ENCODE results near the gene TRAPPC4.
"Not testable (repeated sequence)": the region's sequence is repeated elsewhere in the genome, so short reads cannot be mapped to it uniquely, and the experiment has no call there.

TRAPPC4 gene

GRCh38 chr11:119030329-119031047, 11.9 kb downstream of the TRAPPC4 start, which contains the start of gene SLC37A4:
TSS of gene SLC37A4 (minus strand) at chr11:119030877.
- peak; percentile 98 to 99 (median 99) for DNase-seq
- H3K27me3 ChIP-seq (replicated peaks; ENCODE audit: control insufficient read depth, insufficient read depth, low read length, poor library complexity, severe bottlenecking), result no peaks in the 10 kb centered on the region
- peak within 1 kb of the TSS; percentile 85 for H3K27ac ChIP-seq (ENCODE audit: insufficient read depth, low read length, poor library complexity, severe bottlenecking)
- H3K9me3 ChIP-seq (ENCODE audit: control insufficient read depth, low read length), result no peaks in the 10 kb centered on the region
- H3K36me3 ChIP-seq (ENCODE audit: control insufficient read depth, insufficient read depth, low read length), result peaks cover 9% of the 10 kb centered on the region
- H3K4me1 ChIP-seq (ENCODE audit: control insufficient read depth, insufficient read depth, low read length, poor library complexity, severe bottlenecking), result peaks cover 18% of the 10 kb centered on the region
- peak within 1 kb of the TSS; percentile 79 for H3K4me3 ChIP-seq (ENCODE audit: insufficient read depth, low read depth, low read length, poor library complexity, severe bottlenecking)

DNA sequence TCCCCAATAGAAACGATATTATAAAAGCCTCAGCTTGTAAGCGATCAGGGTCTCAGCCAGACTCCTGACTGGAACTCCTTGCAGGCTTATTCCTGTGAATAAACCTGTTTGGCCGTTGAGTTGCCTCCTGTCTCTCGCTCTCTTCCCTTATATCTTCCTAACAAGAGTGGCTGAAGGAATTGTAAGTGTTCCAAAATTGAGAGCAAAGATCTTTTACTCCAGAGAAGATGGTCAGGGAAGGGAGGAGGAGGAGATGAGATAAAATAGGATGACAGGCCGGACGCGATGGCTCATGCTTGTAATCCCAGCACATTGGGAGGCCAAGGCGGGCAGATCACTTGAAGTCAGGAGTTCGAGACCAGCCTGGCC, 13.3 kb downstream of the TRAPPC4 start:
- no peak for DNase-seq
- Histone ChIP-seq H3K27ac (ENCODE audit: insufficient read depth, low read length, poor library complexity, severe bottlenecking) (no peak overlapping the region), H3K4me3 (ENCODE audit: insufficient read depth, low read depth, low read length, poor library complexity, severe bottlenecking) (no peak overlapping the region), H3K9me3 (ENCODE audit: control insufficient read depth, low read length) (no peaks in the 10 kb centered on the region), H3K27me3 (replicated peaks; ENCODE audit: control insufficient read depth, insufficient read depth, low read length, poor library complexity, severe bottlenecking) (no peaks in the 10 kb centered on the region), H3K36me3 (ENCODE audit: control insufficient read depth, insufficient read depth, low read length) (no peaks in the 10 kb centered on the region), H3K4me1 (ENCODE audit: control insufficient read depth, insufficient read depth, low read length, poor library complexity, severe bottlenecking) (peaks cover 18% of the 10 kb centered on the region)

DNA sequence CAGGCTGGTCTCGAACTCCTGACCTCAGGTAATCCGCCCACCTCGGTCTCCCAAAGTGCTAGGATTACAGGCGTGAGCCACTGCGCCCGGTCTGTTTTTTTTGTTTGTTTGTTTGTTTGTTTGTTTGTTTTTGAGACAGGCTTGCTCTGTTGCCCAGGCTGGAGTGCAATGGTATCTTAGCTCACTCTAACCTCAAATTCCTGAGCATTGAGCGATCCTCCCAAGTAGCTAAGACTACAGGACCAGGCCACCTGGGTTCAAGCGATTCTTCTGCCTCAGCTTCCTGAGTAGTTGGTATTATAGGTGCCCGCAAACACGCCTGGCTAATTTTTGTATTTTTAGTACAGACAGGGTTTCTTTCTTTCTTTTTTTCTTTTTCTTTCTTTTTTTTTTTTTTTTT, 14.9 kb downstream of the TRAPPC4 start:
- H3K27ac ChIP-seq (ENCODE audit: insufficient read depth, low read length, poor library complexity, severe bottlenecking); H3K4me3 ChIP-seq (ENCODE audit: insufficient read depth, low read depth, low read length, poor library complexity, severe bottlenecking); H3K27me3 ChIP-seq (replicated peaks; ENCODE audit: control insufficient read depth, insufficient read depth, low read length, poor library complexity, severe bottlenecking); DNase-seq; H3K36me3 ChIP-seq (ENCODE audit: control insufficient read depth, insufficient read depth, low read length); H3K9me3 ChIP-seq (ENCODE audit: control insufficient read depth, low read length): not testable (repeated sequence)
- peaks cover 18% of the 10 kb centered on the region for H3K4me1 ChIP-seq (ENCODE audit: control insufficient read depth, insufficient read depth, low read length, poor library complexity, severe bottlenecking)

GRCh38 chr11:119034813-119035212, 16.2 kb downstream of the TRAPPC4 start:
- H3K9me3 ChIP-seq (ENCODE audit: control insufficient read depth, low read length), result no peaks in the 10 kb centered on the region
- no peak overlapping the region for H3K4me3 ChIP-seq (ENCODE audit: insufficient read depth, low read depth, low read length, poor library complexity, severe bottlenecking)
- no peaks in the 10 kb centered on the region for H3K36me3 ChIP-seq (ENCODE audit: control insufficient read depth, insufficient read depth, low read length)
- H3K27me3 ChIP-seq (replicated peaks; ENCODE audit: control insufficient read depth, insufficient read depth, low read length, poor library complexity, severe bottlenecking), result no peaks in the 10 kb centered on the region
- no peak overlapping the region for H3K27ac ChIP-seq (ENCODE audit: insufficient read depth, low read length, poor library complexity, severe bottlenecking)
- DNase-seq, result no peak
- peaks cover 4% of the 10 kb centered on the region for H3K4me1 ChIP-seq (ENCODE audit: control insufficient read depth, insufficient read depth, low read length, poor library complexity, severe bottlenecking)

- H3K36me3 ChIP-seq (ENCODE audit: control insufficient read depth, insufficient read depth, low read length), result no peaks in the 10 kb centered on the region
- H3K4me3 ChIP-seq (ENCODE audit: insufficient read depth, low read depth, low read length, poor library complexity, severe bottlenecking), result no peak overlapping the region
- DNase-seq, result no peak
- no peak overlapping the region for H3K27ac ChIP-seq (ENCODE audit: insufficient read depth, low read length, poor library complexity, severe bottlenecking)
- H3K9me3 ChIP-seq (ENCODE audit: control insufficient read depth, low read length), result no peaks in the 10 kb centered on the region
- H3K27me3 ChIP-seq (replicated peaks; ENCODE audit: control insufficient read depth, insufficient read depth, low read length, poor library complexity, severe bottlenecking), result no peaks in the 10 kb centered on the region
- no peaks in the 10 kb centered on the region for H3K4me1 ChIP-seq (ENCODE audit: control insufficient read depth, insufficient read depth, low read length, poor library complexity, severe bottlenecking)
Observed at GRCh38 chr11:119038884-119039283, 20.3 kb downstream of the TRAPPC4 start.

- not testable (repeated sequence) for H3K4me3 ChIP-seq (ENCODE audit: insufficient read depth, low read depth, low read length, poor library complexity, severe bottlenecking); H3K27me3 ChIP-seq (replicated peaks; ENCODE audit: control insufficient read depth, insufficient read depth, low read length, poor library complexity, severe bottlenecking); H3K9me3 ChIP-seq (ENCODE audit: control insufficient read depth, low read length); H3K27ac ChIP-seq (ENCODE audit: insufficient read depth, low read length, poor library complexity, severe bottlenecking); H3K36me3 ChIP-seq (ENCODE audit: control insufficient read depth, insufficient read depth, low read length); DNase-seq; H3K4me1 ChIP-seq (ENCODE audit: control insufficient read depth, insufficient read depth, low read length, poor library complexity, severe bottlenecking)
Observed at GRCh38 chr11:119039471-119039870, 20.9 kb downstream of the TRAPPC4 start.

GRCh38 chr11:119041821-119042514, 23.4 kb downstream of the TRAPPC4 start:
- no peak overlapping the region for H3K4me3 ChIP-seq (ENCODE audit: insufficient read depth, low read depth, low read length, poor library complexity, severe bottlenecking)
- DNase-seq, result no peak
- no peak overlapping the region for H3K27ac ChIP-seq (ENCODE audit: insufficient read depth, low read length, poor library complexity, severe bottlenecking)
- H3K4me1 ChIP-seq (ENCODE audit: control insufficient read depth, insufficient read depth, low read length, poor library complexity, severe bottlenecking), result no peaks in the 10 kb centered on the region
- H3K9me3 ChIP-seq (ENCODE audit: control insufficient read depth, low read length), result no peaks in the 10 kb centered on the region
- no peaks in the 10 kb centered on the region for H3K27me3 ChIP-seq (replicated peaks; ENCODE audit: control insufficient read depth, insufficient read depth, low read length, poor library complexity, severe bottlenecking)
- peaks cover 15% of the 10 kb centered on the region for H3K36me3 ChIP-seq (ENCODE audit: control insufficient read depth, insufficient read depth, low read length)

DNA sequence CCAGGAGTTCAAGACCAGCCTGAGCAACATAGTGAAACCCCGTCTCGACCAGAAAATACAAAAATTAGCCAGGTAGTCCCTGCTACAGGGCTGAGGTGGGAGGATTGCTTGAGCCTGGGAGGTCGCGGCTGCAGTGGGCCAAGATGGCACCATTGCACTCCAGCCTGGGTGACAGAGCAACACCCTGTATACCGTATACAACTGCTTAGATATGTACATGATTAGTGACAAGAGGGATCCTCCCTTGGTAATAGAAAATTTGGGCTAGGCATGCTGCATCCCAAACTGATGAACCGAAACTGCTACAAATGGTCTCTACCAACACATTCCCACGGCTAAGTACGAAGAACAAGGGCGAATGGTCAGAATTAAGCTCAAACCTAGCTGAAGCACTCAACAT, 24.4 kb downstream of the TRAPPC4 start:
- no peak for DNase-seq
- Histone ChIP-seq H3K27ac (ENCODE audit: insufficient read depth, low read length, poor library complexity, severe bottlenecking) (no peak overlapping the region), H3K27me3 (replicated peaks; ENCODE audit: control insufficient read depth, insufficient read depth, low read length, poor library complexity, severe bottlenecking) (no peaks in the 10 kb centered on the region), H3K4me3 (ENCODE audit: insufficient read depth, low read depth, low read length, poor library complexity, severe bottlenecking) (no peak overlapping the region), H3K9me3 (ENCODE audit: control insufficient read depth, low read length) (no peaks in the 10 kb centered on the region), H3K36me3 (ENCODE audit: control insufficient read depth, insufficient read depth, low read length) (peaks cover 24% of the 10 kb centered on the region), H3K4me1 (ENCODE audit: control insufficient read depth, insufficient read depth, low read length, poor library complexity, severe bottlenecking) (no peaks in the 10 kb centered on the region)

GRCh38 chr11:119044708-119045107, 26.1 kb downstream of the TRAPPC4 start:
- Histone ChIP-seq H3K4me1 (ENCODE audit: control insufficient read depth, insufficient read depth, low read length, poor library complexity, severe bottlenecking) (no peaks in the 10 kb centered on the region), H3K36me3 (ENCODE audit: control insufficient read depth, insufficient read depth, low read length) (peaks cover 42% of the 10 kb centered on the region), H3K9me3 (ENCODE audit: control insufficient read depth, low read length) (no peaks in the 10 kb centered on the region), H3K4me3 (ENCODE audit: insufficient read depth, low read depth, low read length, poor library complexity, severe bottlenecking) (no peak overlapping the region), H3K27ac (ENCODE audit: insufficient read depth, low read length, poor library complexity, severe bottlenecking) (no peak overlapping the region), H3K27me3 (replicated peaks; ENCODE audit: control insufficient read depth, insufficient read depth, low read length, poor library complexity, severe bottlenecking) (no peaks in the 10 kb centered on the region)
- no peak for DNase-seq

DNA sequence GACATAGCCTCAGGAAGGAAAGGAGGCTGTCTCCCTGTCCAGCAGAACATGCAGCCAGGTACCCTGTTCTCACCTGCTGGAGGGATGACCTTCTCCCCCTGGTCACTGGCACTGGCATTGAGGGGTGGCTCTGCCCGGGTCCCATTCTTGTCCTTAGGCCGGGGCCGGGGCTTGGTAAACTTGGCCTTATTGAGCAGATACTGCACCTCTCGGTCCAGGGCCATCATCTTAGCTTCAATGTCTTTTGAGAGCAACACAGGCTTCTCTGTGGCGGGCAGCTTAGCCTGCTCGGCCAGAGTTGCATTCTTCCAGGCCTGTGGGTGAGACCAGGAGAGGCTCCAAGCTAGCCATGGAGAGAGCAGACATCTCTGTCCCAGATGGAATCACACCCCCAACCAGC, 27.9 kb downstream of the TRAPPC4 start:
- DNase-seq, result no peak
- H3K27ac ChIP-seq (ENCODE audit: insufficient read depth, low read length, poor library complexity, severe bottlenecking), result no peak overlapping the region
- H3K27me3 ChIP-seq (replicated peaks; ENCODE audit: control insufficient read depth, insufficient read depth, low read length, poor library complexity, severe bottlenecking), result no peaks in the 10 kb centered on the region
- peaks cover 58% of the 10 kb centered on the region for H3K36me3 ChIP-seq (ENCODE audit: control insufficient read depth, insufficient read depth, low read length)
- H3K9me3 ChIP-seq (ENCODE audit: control insufficient read depth, low read length), result no peaks in the 10 kb centered on the region
- H3K4me1 ChIP-seq (ENCODE audit: control insufficient read depth, insufficient read depth, low read length, poor library complexity, severe bottlenecking), result no peaks in the 10 kb centered on the region
- H3K4me3 ChIP-seq (ENCODE audit: insufficient read depth, low read depth, low read length, poor library complexity, severe bottlenecking), result no peak overlapping the region
